Measurements from ENCODE around the gene PTGER4.

The PTGER4 gene

GRCh38 chr5:40669606-40670390 lies 9.9 kb upstream of the PTGER4 start:
- TF ChIP-seq CTCF (IDR thresholded peaks at IDR 0.05; ENCODE audit: insufficient read depth, low read depth, low read length, missing control alignments) = no peak
- DNase-seq (ENCODE audit: low read depth) = no peak
- no peak overlapping the region for H3K4me3 ChIP-seq (ENCODE audit: low read length)

DNA sequence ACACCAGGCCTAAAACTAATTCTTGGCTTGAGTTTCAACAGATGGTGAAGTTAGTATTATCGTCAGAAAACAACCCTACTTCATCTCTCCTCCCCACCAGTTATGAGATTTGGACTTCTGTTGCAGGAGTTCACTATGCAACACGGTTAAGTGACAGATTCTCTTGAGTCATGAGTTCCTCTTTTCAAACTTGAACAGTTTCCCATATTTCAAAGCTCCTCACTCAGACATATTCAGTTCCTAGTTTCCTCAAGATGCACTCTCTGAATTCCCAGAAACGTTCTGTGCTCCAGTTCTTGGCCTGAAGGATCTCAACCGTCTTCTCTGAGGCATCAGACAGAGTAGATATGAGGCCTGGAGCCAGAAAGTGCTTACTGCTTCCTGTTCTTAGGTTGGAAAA lies 7.3 kb upstream of the PTGER4 start:
- H3K4me3 ChIP-seq (ENCODE audit: low read length) = no peak overlapping the region
- no peak for DNase-seq (ENCODE audit: low read depth)
- TF ChIP-seq CTCF (IDR thresholded peaks at IDR 0.05; ENCODE audit: insufficient read depth, low read depth, low read length, missing control alignments) = no peak

DNA sequence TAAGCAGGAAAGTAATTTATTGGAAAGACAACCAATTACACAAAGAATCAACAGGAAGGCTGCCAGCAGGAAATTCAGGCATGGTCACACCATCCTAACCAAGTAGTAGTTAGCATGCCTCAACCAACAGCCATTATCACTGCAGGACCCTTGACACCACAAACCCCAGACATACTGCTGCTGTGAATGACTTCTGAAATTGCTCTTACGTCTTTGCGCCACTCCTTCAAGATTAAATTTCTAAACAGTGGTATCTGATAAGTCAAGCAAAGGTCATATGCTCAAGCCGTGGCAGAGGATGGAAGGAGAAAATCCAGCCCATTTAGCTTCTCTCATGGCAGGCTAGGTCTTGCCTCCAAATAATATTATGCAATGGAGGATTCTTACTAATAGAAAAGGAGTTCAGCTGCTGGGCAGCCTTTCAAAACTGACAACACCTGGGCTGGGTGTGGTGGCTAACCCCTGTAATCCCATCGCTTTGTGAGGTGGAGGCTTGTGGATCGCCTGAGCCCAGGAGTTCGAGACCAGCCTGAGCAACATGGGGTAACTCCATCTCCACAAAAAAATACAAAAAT lies 5.0 kb upstream of the PTGER4 start:
- peak; percentile 94 for DNase-seq (ENCODE audit: low read depth)

DNA sequence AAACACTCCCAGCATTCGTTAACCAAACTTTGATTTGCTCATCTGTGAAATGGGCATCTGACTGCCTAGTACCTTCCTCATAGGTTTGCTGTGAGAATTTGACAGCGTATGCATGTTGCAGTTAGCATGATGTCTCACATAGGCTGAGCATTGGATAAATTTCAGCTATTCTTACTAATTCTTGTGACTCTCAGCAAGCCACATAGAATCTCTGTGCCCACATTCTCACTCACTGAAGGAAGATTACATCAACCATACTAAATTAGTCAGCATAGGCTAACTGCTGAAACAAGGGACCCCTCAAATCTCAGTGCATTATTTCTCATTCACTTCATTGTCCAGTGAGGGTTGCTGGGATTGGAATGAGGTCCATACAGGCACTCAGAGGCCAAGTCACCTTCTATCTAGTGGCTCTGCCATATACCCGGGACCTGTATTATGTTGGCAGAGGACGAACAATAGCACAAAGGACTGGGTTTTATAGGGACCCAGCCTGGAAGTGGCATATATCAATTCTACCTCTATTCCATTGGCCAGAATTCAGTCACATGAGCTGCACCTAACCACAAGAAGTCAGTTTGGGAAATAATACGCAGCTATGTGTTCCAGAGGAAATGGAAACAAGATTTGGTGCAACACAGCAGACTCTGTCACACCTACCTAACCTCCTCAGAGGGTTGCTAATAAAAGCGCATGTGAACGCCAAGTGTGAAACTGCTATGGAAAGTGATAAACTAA lies 4.2 kb upstream of the PTGER4 start:
- no peak for DNase-seq (ENCODE audit: low read depth)
- no peak overlapping the region for H3K4me3 ChIP-seq (ENCODE audit: low read length)
- no peak for TF ChIP-seq CTCF (IDR thresholded peaks at IDR 0.05; ENCODE audit: insufficient read depth, low read depth, low read length, missing control alignments)

More for the DNA sequence above, 5.0 kb upstream of the PTGER4 start:
- no peak for TF ChIP-seq CTCF (IDR thresholded peaks at IDR 0.05; ENCODE audit: insufficient read depth, low read depth, low read length, missing control alignments)
- no peak overlapping the region for H3K4me3 ChIP-seq (ENCODE audit: low read length)

DNA sequence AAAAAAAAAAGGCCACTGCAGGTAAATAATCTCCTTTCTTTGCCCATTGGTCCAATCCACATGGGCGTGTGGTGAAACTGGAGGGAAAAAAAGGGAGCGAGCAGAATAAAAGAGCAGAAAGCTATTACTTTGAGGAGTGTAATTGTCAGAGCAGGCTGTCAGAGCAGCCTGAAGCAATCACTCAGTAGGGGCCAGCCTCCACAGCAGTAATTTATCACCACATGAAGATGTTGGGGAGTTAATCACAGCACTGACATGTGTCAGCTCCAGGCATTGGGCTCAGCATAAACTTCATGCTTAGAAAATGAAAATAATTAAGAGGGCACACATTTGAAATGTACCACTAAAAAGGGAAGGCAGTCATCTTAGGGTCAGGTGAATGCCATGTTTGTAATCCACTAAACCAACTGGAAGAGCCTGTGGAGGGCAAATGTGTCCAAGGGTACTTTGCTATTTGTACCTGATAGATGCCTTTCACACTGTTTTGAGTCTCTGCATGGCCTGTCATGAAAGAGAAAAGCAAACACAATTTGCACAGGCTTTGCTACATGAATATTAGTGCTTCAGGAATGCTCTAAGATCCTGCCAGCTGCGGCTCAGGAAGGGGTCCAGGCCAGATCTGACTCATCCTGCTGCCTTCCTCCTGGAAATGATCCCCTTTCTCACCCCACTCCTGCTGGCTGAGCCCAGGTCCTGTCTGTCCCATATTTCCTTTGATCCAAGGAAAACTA lies 2.9 kb upstream of the PTGER4 start:
- no peak for TF ChIP-seq CTCF (IDR thresholded peaks at IDR 0.05; ENCODE audit: insufficient read depth, low read depth, low read length, missing control alignments)
- peak; percentile 70 for DNase-seq (ENCODE audit: low read depth)
- H3K4me3 ChIP-seq (ENCODE audit: low read length) = no peak overlapping the region

DNA sequence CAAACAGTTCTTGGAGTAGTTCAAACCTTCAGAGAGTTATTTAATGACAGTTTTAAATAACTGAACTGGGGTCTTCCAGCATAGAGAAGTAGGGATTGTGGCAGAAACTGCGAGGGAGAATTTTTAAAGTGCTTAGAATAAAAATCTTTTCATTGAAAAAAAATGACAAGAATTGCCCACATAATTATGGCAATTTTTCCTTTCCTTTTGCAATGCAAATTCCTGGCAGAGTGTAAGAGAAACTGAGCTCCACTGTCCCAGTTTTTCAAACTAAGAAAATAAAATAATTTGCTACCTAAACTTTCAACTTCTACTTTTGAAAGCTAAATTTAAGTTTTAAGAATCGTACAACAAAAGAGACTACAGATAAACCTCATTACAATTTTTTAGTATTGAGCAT lies 2.3 kb upstream of the PTGER4 start:
- no peak for DNase-seq (ENCODE audit: low read depth)
- H3K4me3 ChIP-seq (ENCODE audit: low read length) = no peak overlapping the region
- TF ChIP-seq CTCF (IDR thresholded peaks at IDR 0.05; ENCODE audit: insufficient read depth, low read depth, low read length, missing control alignments) = no peak
